HG03139 (cell line): ENCODE data around the gene SETD2.
"Not testable (repeated sequence)": the region's sequence is repeated elsewhere in the genome, so short reads cannot be mapped to it uniquely, and the experiment has no call there.

Source experiments
- ATAC-seq: cut with Tn5 transposase; IDR thresholded peaks from one replicate; pipeline ENCODE4 v1.9.1; 2021; ENCODE audit not compliant: unreplicated experiment

The SETD2 gene

GRCh38 chr3:47164007-47164881 lies at the start of gene SETD2:
TSS of gene SETD2 (minus strand) at chr3:47164113. CDS start at chr3:47163924, 189 bp downstream.
- ATAC-seq: peak; percentile 59

- no peak for ATAC-seq
Measured at GRCh38 chr3:47210863-47211405, 47.0 kb upstream of the SETD2 start.

GRCh38 chr3:47206022-47206421 lies 42.1 kb upstream of the SETD2 start:
- ATAC-seq: not testable (repeated sequence)

- ATAC-seq: no peak
Measured at GRCh38 chr3:47204875-47205274, 41.0 kb upstream of the SETD2 start.

GRCh38 chr3:47202542-47202941 lies 38.6 kb upstream of the SETD2 start:
- no peak for ATAC-seq

GRCh38 chr3:47197287-47197686 lies 33.4 kb upstream of the SETD2 start:
- ATAC-seq: no peak

- ATAC-seq: no peak
Measured at GRCh38 chr3:47194994-47195393, 31.1 kb upstream of the SETD2 start.

- ATAC-seq: no peak
Measured at GRCh38 chr3:47193871-47194859, 30.3 kb upstream of the SETD2 start.

- no peak for ATAC-seq
Measured at GRCh38 chr3:47186285-47186684, 22.4 kb upstream of the SETD2 start.

- not testable (repeated sequence) for ATAC-seq
Measured at GRCh38 chr3:47181685-47182084, 17.8 kb upstream of the SETD2 start.

- not testable (repeated sequence) for ATAC-seq
Measured at GRCh38 chr3:47180011-47180410, 16.1 kb upstream of the SETD2 start.

GRCh38 chr3:47176582-47176981 lies 12.7 kb upstream of the SETD2 start:
- no peak for ATAC-seq

GRCh38 chr3:47163169-47164006 lies 525 bp downstream of the SETD2 start:
- peak; percentile 29 for ATAC-seq

- no peak for ATAC-seq
Measured at GRCh38 chr3:47162697-47163168, 1.2 kb downstream of the SETD2 start.

- ATAC-seq: no peak
Measured at GRCh38 chr3:47161983-47162696, 1.8 kb downstream of the SETD2 start.

GRCh38 chr3:47159820-47160219 lies 4.1 kb downstream of the SETD2 start:
- no peak for ATAC-seq

GRCh38 chr3:47158208-47158607 lies 5.7 kb downstream of the SETD2 start:
- ATAC-seq: no peak

GRCh38 chr3:47156396-47156795 lies 7.5 kb downstream of the SETD2 start:
- no peak for ATAC-seq

GRCh38 chr3:47152578-47152977 lies 11.3 kb downstream of the SETD2 start:
- no peak for ATAC-seq

- no peak for ATAC-seq
Measured at GRCh38 chr3:47151836-47152235, 12.1 kb downstream of the SETD2 start.
